NB4 (cell line): ENCODE data around the gene HOXB3.

Source experiments
- DNase-seq: peaks from one replicate; pipeline ENCODE4 v3.0.0; 2010; ENCODE audit warnings: low read depth
- H3K4me3 ChIP-seq: one replicate; pipeline ENCODE4 v1.5.1; 2011; ENCODE audit warnings: mild to moderate bottlenecking, low read depth, low read length, moderate library complexity
- CTCF ChIP-seq: IDR thresholded peaks from one replicate; pipeline ENCODE4 v1.5.1; 2012; ENCODE audit warnings: low read depth, low read length
- MAX ChIP-seq: IDR thresholded peaks from 2 replicates; pipeline ENCODE4 v1.6.1; 2011; ENCODE audit warnings: low read depth, low read length
- MYC ChIP-seq: IDR thresholded peaks from 2 replicates; pipeline ENCODE4 v1.6.1; 2011; ENCODE audit warnings: low read depth, low read length
- POLR2A ChIP-seq: IDR thresholded peaks from 2 replicates; pipeline ENCODE4 v1.6.1; 2011; ENCODE audit warnings: mild to moderate bottlenecking; ENCODE audit not compliant: insufficient read length; ENCODE audit errors: extremely low read depth

HOXB3 gene

GRCh38 chr17:48621410-48622392, 31.7 kb upstream of the HOXB3 start:
- no peak for DNase-seq
- TF ChIP-seq POLR2A: no peak
- no peak for TF ChIP-seq CTCF
- TF ChIP-seq MYC: no peak
- no peak for TF ChIP-seq MAX
- no peak overlapping the region for H3K4me3 ChIP-seq

- no peak overlapping the region for H3K4me3 ChIP-seq
- no peak for TF ChIP-seq MYC
- TF ChIP-seq POLR2A: no peak
- no peak for TF ChIP-seq CTCF
- TF ChIP-seq MAX: no peak
- DNase-seq: no peak
These were observed 30.6 kb upstream of the HOXB3 start for GRCh38 chr17:48620461-48621139.

GRCh38 chr17:48619826-48620449, 29.9 kb upstream of the HOXB3 start:
- no peak for DNase-seq
- H3K4me3 ChIP-seq: no peak overlapping the region
- no peak for TF ChIP-seq MYC
- no peak for TF ChIP-seq MAX
- TF ChIP-seq CTCF: no peak
- no peak for TF ChIP-seq POLR2A

GRCh38 chr17:48618256-48618896, 28.3 kb upstream of the HOXB3 start:
- peak; percentile 78 for DNase-seq
- H3K4me3 ChIP-seq: no peak overlapping the region
- TF ChIP-seq POLR2A: no peak
- peak; percentile 43; the same call in 1 of the 2 replicates for TF ChIP-seq MAX
- peak; percentile 84 for TF ChIP-seq CTCF
- TF ChIP-seq MYC: peak; percentile 42; the same call in 1 of the 2 replicates

- no peak overlapping the region for H3K4me3 ChIP-seq
- DNase-seq: no peak
- TF ChIP-seq MYC (no peak), CTCF (no peak), POLR2A (no peak), MAX (no peak)
These were observed 27.6 kb upstream of the HOXB3 start for GRCh38 chr17:48617471-48618255.
